Naive thymus-derived CD8-positive, alpha-beta T cell (primary cell): Measurements from ENCODE around the gene NTN1. TPM values are rescaled to one million over a fixed set of nuclear protein-coding genes. Genes with fewer than 3 reads are reported as not detected.

ENCODE experiments used
- ATAC-seq, 2 donors: fragments of 150-1000 bp; cut with Tn5 transposase in 1 of 2; sonication (Bioruptor Pico), chemical (Tn5 transposase) in 1 of 2; 1 replicate in 1 of 2; 2 replicates in 1 of 2; pipeline ENCODE4 v1.10.0; 2021; ENCODE audit warnings: mild to moderate bottlenecking in 2 of 2, moderate library complexity in 2 of 2
- POLR2A ChIA-PET: fragments of 350-600 bp; sonication (Branson Sonifier 250); formaldehyde crosslinking; loops from one replicate; lab custom pipeline; 2021; ENCODE audit warnings: antibody characterized with exemption; lab: Charles Lee
- DNase-seq, 10 donors: peaks; one replicate each; pipeline versions ENCODE4 v3.0.0 to v3.0.0-alpha.2; 2020 to 2022
- H3K27ac Mint-ChIP-seq, 10 donors: one replicate each; pipeline ENCODE4 v1.8.0; 2020 to 2022; ENCODE audit warnings: mild to moderate bottlenecking in 10 of 10, mixed read lengths in 10 of 10, moderate library complexity in 4 of 10, inconsistent platforms in 1 of 10
- H3K27me3 Mint-ChIP-seq, 5 donors: one replicate each; pipeline ENCODE4 v1.8.0; 2021 to 2022; ENCODE audit warnings: mixed read lengths in 5 of 5
- H3K36me3 Mint-ChIP-seq, 3 donors: one replicate each; pipeline ENCODE4 v1.8.0; 2020 to 2022; ENCODE audit warnings: mixed read lengths in 3 of 3, mild to moderate bottlenecking in 2 of 3, inconsistent platforms in 1 of 3
- H3K4me1 Mint-ChIP-seq, 4 donors: one replicate each; pipeline ENCODE4 v1.8.0; 2021 to 2022; ENCODE audit warnings: mixed read lengths in 4 of 4
- H3K4me3 Mint-ChIP-seq, 10 donors: one replicate each; pipeline ENCODE4 v1.8.0; 2020 to 2022; ENCODE audit warnings: mild to moderate bottlenecking in 10 of 10, mixed read lengths in 10 of 10, moderate library complexity in 6 of 10, inconsistent platforms in 1 of 10
- H3K9me3 Mint-ChIP-seq, 9 donors: one replicate each; pipeline ENCODE4 v1.8.0; 2020 to 2022; ENCODE audit warnings: mixed read lengths in 9 of 9, mild to moderate bottlenecking in 3 of 9, inconsistent platforms in 1 of 9, moderate library complexity in 1 of 9
- polyA plus RNA-seq, 3 donors: library from polyadenylated mRNA; unstranded; fragments of 300-500 nt; fragmentation: Illumina TruSeq; gene quantifications; one replicate each; pipeline ENCODE4 v1.2.3, GENCODE V29; 2021
- total RNA-seq, 8 experiments: library from RNA in 2 of 8; stranded (reverse) in 2 of 8; gene quantifications; one replicate each; pipeline ENCODE4 v1.2.3 and lab custom pipeline; 2021 to 2026

The NTN1 gene
- total and polyA plus RNA-seq, 5 experiments from 2014 or later = 0.05 TPM; not detected in 4

DNA sequence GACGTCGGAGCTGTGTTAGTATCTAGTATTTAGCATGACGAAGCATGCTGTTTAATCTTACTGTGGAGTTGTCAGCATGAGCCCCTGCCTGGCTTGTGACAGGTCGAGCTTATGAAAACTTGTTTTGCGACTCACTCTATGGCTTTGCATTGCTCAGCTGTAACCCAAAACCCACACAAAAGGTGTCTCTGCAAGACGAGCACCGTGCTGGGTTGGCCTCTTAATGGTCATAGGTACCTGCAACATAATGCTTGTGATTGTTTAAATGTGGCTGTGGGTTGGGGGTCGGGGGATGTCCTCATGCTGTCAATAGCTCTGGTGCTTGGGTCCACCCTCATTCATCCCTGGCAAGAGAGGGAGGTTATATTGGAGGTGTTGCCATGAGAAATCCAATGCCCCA lies 5.4 kb downstream of the NTN1 start:
- POLR2A ChIA-PET = no interaction called here
- DNase-seq = no peak
- Mint-ChIP-seq H3K27ac (no peak overlapping the region), H3K27me3 (peaks cover 36 to 86% (median 60%) of the 10 kb centered on the region in 5 donors), H3K4me1 (peaks cover 5 to 18% (median 11%) of the 10 kb centered on the region in 4 donors), H3K9me3 (peaks cover 0 to 3% (median 0%) of the 10 kb centered on the region in 9 donors), H3K36me3 (peaks cover 0 to 5% (median 0%) of the 10 kb centered on the region in 3 donors), H3K4me3 (no peak overlapping the region)
- ATAC-seq = no peak

DNA sequence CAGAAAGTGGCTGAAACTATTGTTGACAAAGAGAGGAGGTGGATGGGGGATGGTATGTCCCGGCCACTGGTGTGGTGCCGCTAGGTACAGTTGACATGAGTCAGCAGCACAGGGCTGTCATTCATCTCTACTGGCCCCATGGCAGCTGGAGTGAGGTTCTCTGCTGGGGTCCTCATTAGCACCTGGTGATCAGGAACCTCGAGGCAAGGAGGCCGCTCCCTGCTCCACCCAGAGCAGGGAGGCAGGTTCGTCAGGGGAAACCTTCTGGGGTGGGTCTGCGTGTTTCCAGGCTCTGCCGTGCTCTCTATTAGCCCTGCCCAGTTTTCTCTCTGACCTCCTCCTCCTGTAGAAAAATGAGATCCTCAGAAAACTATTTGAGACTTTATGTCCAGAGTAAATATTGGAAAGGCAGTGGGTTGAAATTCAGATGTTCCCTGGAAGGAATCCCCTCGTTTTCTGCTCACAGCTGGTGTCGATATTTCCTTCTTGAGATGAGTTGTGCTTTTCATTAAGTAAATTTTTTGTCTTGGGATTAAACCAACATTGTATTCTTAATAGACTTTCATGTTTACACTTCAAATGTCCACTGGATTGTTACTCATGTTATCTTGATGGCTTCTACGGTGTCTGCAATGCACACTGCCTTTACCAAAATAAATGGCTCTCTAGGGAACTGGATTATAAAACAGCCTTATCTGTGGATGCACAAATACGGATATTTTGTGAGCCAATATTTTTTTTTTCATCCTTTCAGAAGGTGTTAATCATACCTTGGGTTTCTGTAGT lies 7.1 kb downstream of the NTN1 start:
- peaks cover 0 to 3% (median 0%) of the 10 kb centered on the region in 9 donors for H3K9me3 Mint-ChIP-seq
- DNase-seq (no peak), ATAC-seq (no peak)
- H3K27me3 Mint-ChIP-seq = peaks cover 36 to 84% (median 63%) of the 10 kb centered on the region in 5 donors
- no peak overlapping the region for H3K27ac Mint-ChIP-seq
- POLR2A ChIA-PET = no interaction called here
- no peak overlapping the region for H3K4me3 Mint-ChIP-seq
- peaks cover 2 to 14% (median 5%) of the 10 kb centered on the region in 4 donors for H3K4me1 Mint-ChIP-seq
- H3K36me3 Mint-ChIP-seq = peaks cover 0 to 3% (median 0%) of the 10 kb centered on the region in 3 donors

DNA sequence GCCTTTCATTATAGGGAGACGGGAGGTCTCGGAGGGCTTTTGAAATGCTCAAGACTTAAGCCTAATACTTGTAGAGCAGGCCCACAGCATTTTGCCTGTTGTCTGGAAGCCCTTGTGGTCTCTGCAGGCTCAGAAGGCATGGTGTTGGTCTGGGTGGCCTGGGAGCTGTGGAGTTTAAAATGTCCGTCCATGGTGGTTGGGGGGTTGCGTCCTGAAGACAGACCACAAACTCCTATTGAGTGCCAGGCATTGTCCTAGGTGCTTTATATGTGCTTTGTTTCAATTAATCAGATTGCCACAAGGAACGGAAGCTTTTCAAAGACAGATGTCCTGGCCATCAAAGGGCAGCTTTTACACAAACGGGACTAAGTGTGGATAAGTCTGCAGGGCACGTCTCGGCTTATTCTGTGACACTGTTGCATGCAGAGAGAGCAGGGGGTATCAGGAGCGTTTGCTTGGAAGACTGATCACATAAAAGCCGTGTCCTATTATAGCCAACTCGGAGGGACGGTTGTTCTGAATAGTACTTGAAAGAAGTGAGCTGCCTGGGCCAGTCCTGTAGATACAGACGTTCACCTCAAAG lies 7.8 kb downstream of the NTN1 start:
- Mint-ChIP-seq H3K36me3 (peaks cover 0 to 3% (median 0%) of the 10 kb centered on the region in 3 donors), H3K27me3 (peaks cover 32 to 78% (median 59%) of the 10 kb centered on the region in 5 donors), H3K4me1 (peaks cover 2 to 8% (median 4%) of the 10 kb centered on the region in 4 donors), H3K4me3 (no peak overlapping the region), H3K9me3 (peaks cover 0 to 3% (median 0%) of the 10 kb centered on the region in 9 donors), H3K27ac (no peak overlapping the region)
- ATAC-seq = no peak
- POLR2A ChIA-PET = no interaction called here
- DNase-seq = no peak

DNA sequence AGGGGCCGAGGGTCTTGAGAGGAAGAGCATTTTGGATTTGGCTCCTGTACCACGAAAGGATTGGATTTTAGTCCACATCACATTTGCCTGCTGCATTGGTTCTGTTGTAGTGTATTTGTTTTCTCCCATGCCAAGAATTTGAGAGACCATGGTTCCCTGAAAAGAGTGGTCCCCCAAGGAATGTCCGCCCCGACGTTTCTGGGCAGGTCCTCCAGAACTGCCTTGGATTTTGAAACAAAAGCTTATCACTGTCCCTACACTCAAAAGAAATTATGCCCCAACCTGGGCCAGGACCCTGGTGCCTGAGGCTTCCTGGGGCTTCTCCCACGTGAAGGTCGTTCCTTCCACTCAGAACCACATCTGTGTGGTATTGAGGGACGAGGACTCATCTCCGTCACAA lies 10.8 kb downstream of the NTN1 start:
- Mint-ChIP-seq H3K27me3 (peaks cover 9 to 56% (median 39%) of the 10 kb centered on the region in 5 donors), H3K4me1 (no peaks in the 10 kb centered on the region), H3K4me3 (no peak overlapping the region), H3K9me3 (no peaks in the 10 kb centered on the region), H3K36me3 (no peaks in the 10 kb centered on the region), H3K27ac (no peak overlapping the region)
- POLR2A ChIA-PET = interaction anchor here (0.5 kb wide), 1 partner anchor 252 kb away, joined by 3 read pairs; no protein-coding TSS in a partner anchor
- ATAC-seq = no peak
- DNase-seq = no peak

DNA sequence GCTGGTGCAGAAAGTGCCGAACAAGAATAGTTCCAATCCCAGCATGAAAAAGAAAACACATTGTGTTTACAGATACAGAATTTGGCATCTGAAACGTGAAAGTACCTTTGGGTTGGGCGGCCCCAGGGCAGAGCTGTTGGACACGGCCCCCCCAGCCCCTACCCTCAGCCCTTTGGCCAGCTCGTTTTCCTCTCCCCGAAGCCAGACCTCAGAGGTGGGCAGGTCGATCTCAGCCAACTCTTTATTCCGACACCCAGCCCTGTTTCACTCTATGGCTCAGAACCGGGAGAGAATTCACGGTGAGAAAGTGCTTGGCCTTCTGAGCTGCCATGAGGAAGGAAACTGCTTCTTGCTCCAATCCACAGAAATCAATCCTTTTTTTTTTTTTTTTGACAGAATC lies 11.3 kb downstream of the NTN1 start:
- no peak overlapping the region for H3K4me3 Mint-ChIP-seq
- no peaks in the 10 kb centered on the region for H3K36me3 Mint-ChIP-seq
- no peaks in the 10 kb centered on the region for H3K9me3 Mint-ChIP-seq
- H3K27ac Mint-ChIP-seq = no peak overlapping the region
- DNase-seq = no peak
- no peaks in the 10 kb centered on the region for H3K4me1 Mint-ChIP-seq
- H3K27me3 Mint-ChIP-seq = peaks cover 7 to 54% (median 36%) of the 10 kb centered on the region in 5 donors
- POLR2A ChIA-PET = interaction anchor here (0.5 kb wide), 1 partner anchor 253 kb away, joined by 3 read pairs; no protein-coding TSS in a partner anchor
- no peak for ATAC-seq

DNA sequence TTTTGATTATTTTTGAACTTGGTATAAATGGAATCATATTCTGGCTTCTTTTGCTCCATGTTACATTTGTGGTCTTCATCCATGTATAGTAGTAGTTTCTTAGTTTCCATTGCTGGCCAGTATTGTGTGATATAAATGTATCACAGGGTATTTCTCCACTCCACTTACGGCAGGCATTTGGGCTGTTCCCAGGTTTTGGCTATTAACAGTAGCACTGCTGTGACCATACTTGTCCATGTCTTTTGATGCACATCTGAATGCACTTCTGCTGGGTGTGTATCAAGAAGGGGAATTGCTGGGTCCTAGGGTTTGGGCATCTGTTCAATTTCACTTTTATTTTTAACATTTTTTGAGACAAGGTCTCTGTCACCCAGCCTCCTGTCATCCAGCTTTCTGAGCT lies 13.9 kb downstream of the NTN1 start:
- DNase-seq = no peak
- no peak for ATAC-seq
- H3K36me3 Mint-ChIP-seq = peaks cover 0 to 5% (median 2%) of the 10 kb centered on the region in 3 donors
- H3K4me1 Mint-ChIP-seq = no peaks in the 10 kb centered on the region
- peaks cover 12 to 29% (median 21%) of the 10 kb centered on the region in 5 donors for H3K27me3 Mint-ChIP-seq
- no peak overlapping the region for H3K4me3 Mint-ChIP-seq
- peaks cover 0 to 13% (median 4%) of the 10 kb centered on the region in 9 donors for H3K9me3 Mint-ChIP-seq
- no peak overlapping the region for H3K27ac Mint-ChIP-seq
- POLR2A ChIA-PET = no interaction called here

DNA sequence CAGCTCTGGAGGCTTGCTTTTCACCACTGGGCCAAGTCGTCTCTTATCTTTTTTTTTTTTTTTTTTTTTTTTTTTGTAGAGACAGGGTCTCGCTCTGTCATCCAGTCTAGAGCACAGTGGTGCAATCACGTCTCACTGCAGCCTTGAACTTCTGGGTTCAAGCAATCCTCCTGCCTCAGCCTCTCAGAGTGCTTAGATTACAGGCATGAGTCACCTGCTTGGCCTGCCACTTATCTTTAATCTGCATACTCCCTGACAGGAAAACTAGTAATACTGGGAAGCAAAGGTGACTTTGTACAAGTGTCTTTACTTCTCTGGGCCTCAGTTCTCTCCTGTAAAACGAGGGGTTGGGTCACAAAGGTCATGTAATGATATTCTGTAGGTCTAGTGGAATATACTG lies 15.0 kb downstream of the NTN1 start:
- H3K36me3 Mint-ChIP-seq = peaks cover 0 to 15% (median 4%) of the 10 kb centered on the region in 3 donors
- H3K4me3 Mint-ChIP-seq = no peak overlapping the region
- H3K27me3 Mint-ChIP-seq = peaks cover 12 to 20% (median 19%) of the 10 kb centered on the region in 5 donors
- H3K4me1 Mint-ChIP-seq = no peaks in the 10 kb centered on the region
- H3K27ac Mint-ChIP-seq = no peak overlapping the region
- no peak for ATAC-seq
- no peak for DNase-seq
- H3K9me3 Mint-ChIP-seq = peaks cover 0 to 24% (median 9%) of the 10 kb centered on the region in 9 donors
- POLR2A ChIA-PET = no interaction called here

DNA sequence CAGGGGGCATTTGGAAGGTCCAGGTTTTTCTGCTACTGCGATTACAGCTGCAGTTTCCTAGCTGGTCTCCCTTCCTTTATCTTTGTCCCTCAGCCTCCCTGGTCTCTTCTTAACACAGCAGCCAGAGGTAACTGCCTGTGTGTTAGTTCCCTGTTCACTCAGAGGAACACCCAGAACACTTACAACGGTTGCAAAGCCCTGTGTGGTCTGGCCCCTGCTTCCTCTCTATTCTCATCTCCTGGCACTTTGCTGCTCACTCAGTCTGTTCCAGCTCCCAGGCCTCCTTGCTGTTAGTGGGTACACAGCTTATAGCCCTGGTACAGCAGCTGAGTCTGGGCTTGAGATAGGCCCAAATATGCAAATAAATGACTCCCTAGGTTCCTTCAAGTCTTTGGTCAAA lies 16.4 kb downstream of the NTN1 start:
- POLR2A ChIA-PET = no interaction called here
- Mint-ChIP-seq H3K4me1 (no peaks in the 10 kb centered on the region), H3K27me3 (peaks cover 10 to 16% (median 12%) of the 10 kb centered on the region in 5 donors), H3K27ac (no peak overlapping the region), H3K36me3 (peaks cover 0 to 17% (median 4%) of the 10 kb centered on the region in 3 donors), H3K9me3 (peaks cover 2 to 25% (median 9%) of the 10 kb centered on the region in 9 donors), H3K4me3 (no peak overlapping the region)
- no peak for DNase-seq
- ATAC-seq = no peak

DNA sequence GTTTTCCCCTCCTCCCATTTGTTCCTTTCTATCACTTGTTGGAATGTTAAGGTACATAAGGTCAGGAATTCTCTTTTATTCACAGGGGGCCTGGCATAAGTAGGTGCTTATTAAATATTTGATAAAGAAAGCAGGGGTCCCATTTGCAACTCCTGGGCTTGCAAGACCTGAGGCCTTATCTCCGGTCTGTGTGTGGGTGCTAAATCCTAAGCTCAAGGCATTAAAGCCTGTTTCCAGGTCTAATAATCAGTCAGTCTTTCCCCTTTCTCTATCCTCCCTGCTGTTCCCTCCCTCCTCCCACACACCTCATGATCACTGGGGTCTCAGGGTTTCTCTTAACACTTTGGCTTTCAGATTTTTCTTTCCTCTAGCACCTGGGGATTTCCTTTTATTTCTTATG lies 17.1 kb downstream of the NTN1 start:
- Mint-ChIP-seq H3K27ac (no peak overlapping the region), H3K9me3 (peaks cover 2 to 25% (median 9%) of the 10 kb centered on the region in 9 donors), H3K4me3 (no peak overlapping the region), H3K27me3 (peaks cover 7 to 13% (median 11%) of the 10 kb centered on the region in 5 donors), H3K4me1 (no peaks in the 10 kb centered on the region), H3K36me3 (peaks cover 0 to 17% (median 4%) of the 10 kb centered on the region in 3 donors)
- POLR2A ChIA-PET = interaction anchor here (0.8 kb wide), 1 partner anchor 89 kb away, joined by 4 read pairs; no protein-coding TSS in a partner anchor
- DNase-seq (no peak), ATAC-seq (no peak)

DNA sequence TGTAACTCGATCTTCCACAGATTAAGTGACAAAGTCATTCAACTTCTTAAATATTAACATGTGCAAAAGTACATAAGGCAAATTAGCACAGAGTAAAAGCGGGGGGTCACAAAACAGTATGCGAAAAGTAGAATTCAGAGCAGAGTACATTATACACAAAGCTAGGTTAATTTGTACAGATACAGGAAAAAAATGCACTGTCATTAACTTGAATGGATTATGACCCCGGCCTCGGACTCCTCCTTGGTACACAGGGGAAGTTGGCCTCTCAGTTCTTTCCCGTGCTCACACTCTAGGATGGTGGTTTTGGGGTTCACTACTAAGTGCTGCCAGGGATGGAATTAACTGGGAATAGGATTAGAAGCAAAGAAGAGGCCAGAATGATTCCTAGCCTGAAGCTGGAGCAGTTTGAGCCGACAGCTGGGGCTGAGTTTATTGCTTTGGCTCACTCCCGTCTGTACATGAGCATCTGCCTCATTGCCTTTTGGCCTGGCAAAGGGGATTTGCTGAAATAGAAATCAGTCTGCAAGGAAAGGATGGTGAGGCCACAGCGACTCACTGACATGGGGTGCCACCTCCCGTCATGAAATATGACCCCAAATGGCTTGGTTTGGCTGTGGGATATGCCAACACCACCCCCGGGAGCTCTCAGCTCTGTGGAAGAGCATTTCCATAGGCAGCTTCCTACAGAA lies 23.6 kb downstream of the NTN1 start:
- POLR2A ChIA-PET = no interaction called here
- H3K27ac Mint-ChIP-seq = no peak overlapping the region
- peaks cover 1 to 33% (median 11%) of the 10 kb centered on the region in 9 donors for H3K9me3 Mint-ChIP-seq
- H3K4me1 Mint-ChIP-seq = no peaks in the 10 kb centered on the region
- ATAC-seq (no peak), DNase-seq (no peak)
- peaks cover 0 to 12% (median 7%) of the 10 kb centered on the region in 3 donors for H3K36me3 Mint-ChIP-seq
- no peak overlapping the region for H3K4me3 Mint-ChIP-seq
- H3K27me3 Mint-ChIP-seq = peaks cover 13 to 37% (median 22%) of the 10 kb centered on the region in 5 donors

DNA sequence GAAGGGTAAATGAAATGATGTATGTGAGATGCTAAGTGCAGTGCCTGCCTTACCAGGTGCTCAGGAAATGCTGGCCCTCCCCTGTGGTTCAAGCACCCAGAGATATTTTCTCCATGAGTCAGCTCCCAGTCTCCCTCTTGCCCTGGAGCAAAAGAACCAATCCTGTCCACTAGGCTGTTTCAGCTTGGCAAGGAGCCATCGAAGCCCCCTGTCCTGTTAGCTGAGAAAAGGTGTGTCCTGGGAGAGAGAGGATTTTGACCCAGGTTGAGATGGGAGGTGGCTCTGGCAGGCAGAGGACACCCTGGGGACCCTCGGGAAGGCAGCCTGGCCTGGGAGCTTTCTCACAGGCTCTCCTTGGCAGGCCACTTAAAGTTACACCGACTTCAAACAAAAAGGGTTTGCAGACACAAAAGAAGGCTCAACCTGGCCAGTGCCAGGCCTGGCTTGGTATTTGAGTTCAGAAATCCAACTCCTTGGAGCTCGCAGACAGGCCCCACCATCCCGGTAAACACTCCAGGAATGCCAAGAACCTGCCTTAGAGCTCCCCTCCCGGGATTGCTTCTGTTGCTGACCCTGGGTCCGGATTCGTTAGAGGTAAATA lies 29.6 kb downstream of the NTN1 start:
- DNase-seq (no peak), ATAC-seq (no peak)
- POLR2A ChIA-PET = no interaction called here
- Mint-ChIP-seq H3K4me1 (no peaks in the 10 kb centered on the region), H3K27me3 (peaks cover 2 to 10% (median 7%) of the 10 kb centered on the region in 5 donors), H3K9me3 (peaks cover 0 to 18% (median 4%) of the 10 kb centered on the region in 9 donors), H3K4me3 (no peak overlapping the region), H3K36me3 (peaks cover 0 to 5% (median 0%) of the 10 kb centered on the region in 3 donors), H3K27ac (no peak overlapping the region)

DNA sequence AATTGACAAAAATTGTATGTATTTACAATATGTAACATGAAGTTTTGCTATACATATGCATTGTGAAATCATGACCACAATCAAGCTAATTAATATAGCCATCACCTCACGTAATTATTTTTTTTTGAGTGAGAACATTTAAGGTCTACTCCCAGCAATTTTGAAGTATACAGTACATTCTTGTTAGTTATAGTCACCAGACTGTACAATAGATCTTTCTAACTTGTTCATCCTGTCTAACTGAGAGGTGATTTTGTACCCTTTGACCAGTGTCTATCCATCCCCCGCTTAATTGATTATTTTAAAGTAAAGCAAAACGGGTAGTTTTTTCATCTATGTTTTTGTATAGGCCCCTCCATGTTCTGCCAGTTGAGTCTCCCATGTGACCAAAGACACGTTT lies 30.3 kb downstream of the NTN1 start:
- no peak for DNase-seq
- no peak overlapping the region for H3K4me3 Mint-ChIP-seq
- H3K4me1 Mint-ChIP-seq = peaks cover 0 to 1% (median 0%) of the 10 kb centered on the region in 4 donors
- H3K36me3 Mint-ChIP-seq = peaks cover 0 to 5% (median 0%) of the 10 kb centered on the region in 3 donors
- POLR2A ChIA-PET = no interaction called here
- H3K9me3 Mint-ChIP-seq = peaks cover 0 to 18% (median 4%) of the 10 kb centered on the region in 9 donors
- no peak overlapping the region for H3K27ac Mint-ChIP-seq
- no peak for ATAC-seq
- peaks cover 1 to 9% (median 6%) of the 10 kb centered on the region in 5 donors for H3K27me3 Mint-ChIP-seq
